HG03469 (cell line): ENCODE measurements around the gene CCSER2.
"Not testable (repeated sequence)": the region's sequence is repeated elsewhere in the genome, so short reads cannot be mapped to it uniquely, and the experiment has no call there.

Experiments
- ATAC-seq: cut with Tn5 transposase; IDR thresholded peaks from one replicate; pipeline ENCODE4 v1.9.1; 2021; ENCODE audit warnings: mild to moderate bottlenecking, moderate library complexity, moderate number of reproducible peaks; ENCODE audit not compliant: unreplicated experiment

Gene CCSER2

GRCh38 chr10:84510121-84510520, 181.7 kb downstream of the CCSER2 start:
- ATAC-seq, result no peak

GRCh38 chr10:84511106-84511505, 182.7 kb downstream of the CCSER2 start:
- no peak for ATAC-seq

GRCh38 chr10:84511709-84512285, 183.4 kb downstream of the CCSER2 start:
- no peak for ATAC-seq

GRCh38 chr10:84517554-84517953, 189.2 kb downstream of the CCSER2 start:
- ATAC-seq, result no peak

- ATAC-seq, result no peak
These were observed 190.8 kb downstream of the CCSER2 start for GRCh38 chr10:84519235-84519634.

- no peak for ATAC-seq
These were observed 192.6 kb downstream of the CCSER2 start for GRCh38 chr10:84521013-84521412.

- ATAC-seq, result no peak
These were observed 193.1 kb downstream of the CCSER2 start for GRCh38 chr10:84521468-84521867.

- ATAC-seq, result no peak
These were observed 194.4 kb downstream of the CCSER2 start for GRCh38 chr10:84522612-84523462.

- no peak for ATAC-seq
These were observed 195.1 kb downstream of the CCSER2 start for GRCh38 chr10:84523526-84523925.

GRCh38 chr10:84524435-84524834, 196.0 kb downstream of the CCSER2 start:
- no peak for ATAC-seq

- no peak for ATAC-seq
These were observed 196.9 kb downstream of the CCSER2 start for GRCh38 chr10:84525120-84525806.

- ATAC-seq, result not testable (repeated sequence)
These were observed 197.4 kb downstream of the CCSER2 start for GRCh38 chr10:84525807-84526182.

GRCh38 chr10:84527386-84527785, 199.0 kb downstream of the CCSER2 start:
- ATAC-seq, result not testable (repeated sequence)

- not testable (repeated sequence) for ATAC-seq
These were observed 200.1 kb downstream of the CCSER2 start for GRCh38 chr10:84528526-84528925.

- no peak for ATAC-seq
These were observed 202.4 kb downstream of the CCSER2 start for GRCh38 chr10:84530724-84531325.

GRCh38 chr10:84531396-84531795, 203.0 kb downstream of the CCSER2 start:
- ATAC-seq, result no peak

GRCh38 chr10:84534168-84534567, 205.8 kb downstream of the CCSER2 start:
- no peak for ATAC-seq

GRCh38 chr10:84537447-84537931, 209.1 kb downstream of the CCSER2 start:
- ATAC-seq, result no peak

GRCh38 chr10:84538036-84538435, 209.6 kb downstream of the CCSER2 start:
- ATAC-seq, result no peak

GRCh38 chr10:84539216-84539615, 210.8 kb downstream of the CCSER2 start:
- no peak for ATAC-seq

GRCh38 chr10:84540022-84540616, 211.7 kb downstream of the CCSER2 start:
- ATAC-seq, result no peak
